ENCODE measurements around the gene ASCL2. TPM values are rescaled to one million over a fixed set of nuclear protein-coding genes. Genes with fewer than 3 reads are reported as not detected.
"Not testable (repeated sequence)": the region's sequence is repeated elsewhere in the genome, so short reads cannot be mapped to it uniquely, and the experiment has no call there.

The ASCL2 gene
- total RNA-seq, 2 donors from 2014 or later: 0.18 TPM; not detected in 1

DNA sequence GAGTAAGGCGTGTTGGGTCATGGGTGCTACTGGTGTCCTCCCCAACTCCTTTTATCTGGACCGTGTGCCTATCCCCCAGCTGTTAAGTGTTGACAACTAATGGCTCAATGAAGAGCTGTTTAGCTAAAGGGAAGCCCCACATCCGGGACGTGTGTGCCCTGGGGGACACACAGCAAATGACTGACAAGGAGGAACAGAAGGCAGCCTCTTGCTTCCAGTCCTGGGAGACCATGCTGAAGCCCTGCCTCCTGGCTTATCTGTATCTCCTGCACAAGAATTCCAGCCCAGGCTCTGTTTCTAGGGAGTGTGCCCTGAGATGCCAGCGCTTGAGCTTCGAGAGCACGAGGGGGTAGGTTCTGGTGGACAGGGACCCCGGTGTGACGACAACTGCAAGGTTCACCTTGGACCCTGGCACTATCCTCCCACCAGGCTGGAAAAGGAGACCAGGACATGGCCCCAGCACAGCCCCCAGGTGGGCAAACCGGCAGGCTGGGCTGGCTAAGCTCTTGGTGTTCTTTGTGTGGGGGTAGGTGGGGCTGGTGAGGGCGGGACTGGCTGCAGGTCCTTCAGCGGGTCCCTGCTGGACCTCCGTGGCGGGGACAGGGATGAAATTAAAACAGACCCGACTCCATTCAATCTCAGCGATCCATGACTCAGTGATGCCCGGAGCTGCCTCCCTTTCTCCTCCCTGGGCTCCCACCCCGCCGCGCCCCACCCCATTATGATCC lies 21.0 kb downstream of the ASCL2 start:
- Mint-ChIP-seq H3K27ac (no peak overlapping the region), H3K36me3 (ENCODE audit: low read depth) (no peaks in the 10 kb centered on the region), H3K4me3 (no peak overlapping the region), H3K27me3 (peaks cover 26% of the 10 kb centered on the region), H3K4me1 (no peaks in the 10 kb centered on the region)
- DNase-seq (no peak), ATAC-seq (no peak)
- H3K9me3 ChIP-seq (ENCODE audit: control insufficient read depth, low read length, poor library complexity, severe bottlenecking): no peaks in the 10 kb centered on the region

DNA sequence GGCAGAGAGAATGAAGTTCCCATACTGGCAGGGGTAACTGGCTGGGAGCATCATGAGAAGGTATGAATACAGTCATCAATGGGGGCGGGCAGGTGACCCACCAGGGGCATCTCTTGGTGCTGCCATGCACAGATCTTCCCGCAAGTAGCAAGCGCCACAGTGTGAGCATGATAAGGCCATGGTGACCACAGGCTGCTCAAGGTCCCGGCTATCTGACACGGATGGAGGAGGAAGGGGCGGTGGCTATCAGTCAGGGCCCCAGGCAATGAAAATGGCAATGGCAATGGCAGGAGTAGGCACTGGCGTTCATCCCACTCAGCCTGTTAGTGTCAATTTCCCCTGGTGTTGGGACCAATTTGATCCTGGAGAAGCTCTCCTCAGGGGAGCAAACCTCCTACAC lies 21.6 kb downstream of the ASCL2 start:
- H3K9me3 ChIP-seq (ENCODE audit: control insufficient read depth, low read length, poor library complexity, severe bottlenecking): no peaks in the 10 kb centered on the region
- DNase-seq: no peak
- Mint-ChIP-seq H3K4me3 (no peak overlapping the region), H3K27ac (no peak overlapping the region), H3K27me3 (peaks cover 29% of the 10 kb centered on the region), H3K36me3 (ENCODE audit: low read depth) (no peaks in the 10 kb centered on the region), H3K4me1 (no peaks in the 10 kb centered on the region)
- no peak for ATAC-seq

DNA sequence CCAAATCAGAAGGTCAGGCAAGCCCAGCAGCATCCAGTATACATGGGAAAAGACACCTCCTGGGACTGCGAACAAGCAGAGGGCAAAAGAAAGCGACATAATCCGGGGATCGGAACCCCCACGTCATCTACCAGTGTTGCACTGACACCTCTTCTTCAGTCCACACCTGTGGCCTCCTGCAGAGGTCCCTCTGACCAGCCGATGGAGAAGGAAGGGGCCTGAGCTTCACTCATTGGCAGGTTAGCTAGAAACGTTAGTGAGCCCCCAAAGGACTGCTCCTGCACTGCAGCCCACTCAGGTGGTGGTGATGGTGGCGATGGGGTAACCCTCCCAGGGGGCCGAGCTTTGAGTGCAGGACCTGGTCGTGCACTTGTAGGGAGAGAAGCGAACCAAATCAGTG lies 22.1 kb downstream of the ASCL2 start:
- H3K27me3 Mint-ChIP-seq: peaks cover 29% of the 10 kb centered on the region
- H3K36me3 Mint-ChIP-seq (ENCODE audit: low read depth): no peaks in the 10 kb centered on the region
- no peaks in the 10 kb centered on the region for H3K4me1 Mint-ChIP-seq
- no peak overlapping the region for H3K27ac Mint-ChIP-seq
- DNase-seq: no peak
- H3K9me3 ChIP-seq (ENCODE audit: control insufficient read depth, low read length, poor library complexity, severe bottlenecking): no peaks in the 10 kb centered on the region
- H3K4me3 Mint-ChIP-seq: no peak overlapping the region
- ATAC-seq: no peak

DNA sequence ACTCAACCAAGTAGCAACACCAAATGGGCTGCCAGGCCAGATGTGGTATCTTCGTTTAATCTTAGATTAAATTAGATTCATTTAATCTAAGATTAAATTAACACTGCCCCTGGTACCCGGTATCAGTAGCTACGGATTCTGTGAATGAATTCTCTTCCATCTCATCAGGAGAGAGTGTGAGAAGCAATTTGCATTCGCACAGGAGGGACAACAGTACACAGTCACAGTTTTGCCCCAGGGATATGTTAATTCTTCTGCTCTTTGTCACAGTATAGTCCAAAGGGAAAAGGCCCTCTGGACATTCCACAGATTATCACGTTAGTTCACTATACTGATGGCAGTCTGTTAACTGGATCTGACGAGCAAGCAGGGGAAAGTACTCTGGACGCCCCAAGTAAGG lies 22.9 kb downstream of the ASCL2 start:
- DNase-seq: no peak
- no peak for ATAC-seq
- H3K27ac Mint-ChIP-seq: no peak overlapping the region
- no peaks in the 10 kb centered on the region for H3K9me3 ChIP-seq (ENCODE audit: control insufficient read depth, low read length, poor library complexity, severe bottlenecking)
- no peak overlapping the region for H3K4me3 Mint-ChIP-seq
- H3K27me3 Mint-ChIP-seq: peaks cover 29% of the 10 kb centered on the region
- no peaks in the 10 kb centered on the region for H3K36me3 Mint-ChIP-seq (ENCODE audit: low read depth)
- H3K4me1 Mint-ChIP-seq: no peaks in the 10 kb centered on the region

DNA sequence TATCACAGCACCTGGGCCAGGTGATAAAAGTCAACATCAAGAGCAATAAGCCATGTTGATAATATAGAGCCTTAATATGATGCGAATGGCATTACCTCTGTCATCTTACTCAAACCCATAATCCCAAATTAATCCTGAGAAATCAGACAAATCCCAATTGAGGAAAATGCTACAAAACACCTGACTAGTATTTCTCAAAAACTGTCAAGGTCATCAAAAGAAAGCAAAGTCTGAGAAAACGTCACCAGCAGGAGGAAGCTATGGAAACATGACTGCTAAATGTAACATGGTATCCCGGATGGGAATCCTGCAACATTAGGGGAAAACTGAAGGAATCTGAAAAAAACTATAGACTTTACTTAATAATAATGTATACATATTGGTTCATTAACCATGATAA lies 29.6 kb downstream of the ASCL2 start:
- H3K9me3 ChIP-seq (ENCODE audit: control insufficient read depth, low read length, poor library complexity, severe bottlenecking): no peaks in the 10 kb centered on the region
- Mint-ChIP-seq H3K27ac (no peak overlapping the region), H3K36me3 (ENCODE audit: low read depth) (no peaks in the 10 kb centered on the region), H3K4me1 (no peaks in the 10 kb centered on the region), H3K4me3 (no peak overlapping the region), H3K27me3 (peaks cover 10% of the 10 kb centered on the region)
- ATAC-seq: no peak
- no peak for DNase-seq

DNA sequence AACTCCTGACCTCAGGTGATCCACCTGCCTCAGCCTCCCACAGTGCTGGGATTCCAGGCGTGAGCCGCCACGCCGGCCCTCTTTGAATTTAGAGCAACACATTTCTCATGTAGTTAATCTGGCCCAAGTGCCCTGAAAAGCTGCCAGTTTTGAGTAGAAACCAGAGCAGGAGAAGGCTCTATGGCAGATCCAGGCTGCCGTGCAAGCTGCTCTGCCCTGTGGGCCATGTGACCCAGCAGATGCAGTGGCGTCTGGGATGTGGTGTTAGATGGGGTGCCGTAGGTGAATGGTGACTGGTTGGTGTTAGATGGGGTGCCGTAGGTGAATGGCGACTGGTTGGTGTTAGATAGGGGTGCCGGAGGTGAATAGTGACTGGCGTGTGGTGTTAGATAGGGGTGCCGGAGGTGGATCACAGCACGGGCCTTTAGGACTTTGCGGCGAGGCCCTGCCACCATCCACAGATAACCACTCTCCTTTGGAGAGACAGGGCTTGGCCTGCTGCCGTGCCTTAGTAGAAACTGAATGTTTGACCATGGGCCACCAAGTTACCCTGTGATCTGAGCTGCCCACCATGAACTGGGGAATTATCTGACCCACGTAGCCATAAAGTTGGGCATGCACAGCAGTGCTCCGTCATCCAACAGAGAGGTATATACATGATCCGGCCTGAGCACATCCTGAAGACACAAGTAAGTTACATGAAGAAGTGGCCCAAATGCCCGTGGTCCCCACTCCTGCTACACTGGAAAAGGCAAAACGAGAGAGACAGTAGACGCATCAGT lies 32.7 kb downstream of the ASCL2 start:
- H3K27ac Mint-ChIP-seq: no peak overlapping the region
- no peaks in the 10 kb centered on the region for H3K36me3 Mint-ChIP-seq (ENCODE audit: low read depth)
- no peaks in the 10 kb centered on the region for H3K9me3 ChIP-seq (ENCODE audit: control insufficient read depth, low read length, poor library complexity, severe bottlenecking)
- H3K27me3 Mint-ChIP-seq: peaks cover 7% of the 10 kb centered on the region
- DNase-seq (no peak), ATAC-seq (no peak)
- peaks cover 4% of the 10 kb centered on the region for H3K4me1 Mint-ChIP-seq
- H3K4me3 Mint-ChIP-seq: no peak overlapping the region

DNA sequence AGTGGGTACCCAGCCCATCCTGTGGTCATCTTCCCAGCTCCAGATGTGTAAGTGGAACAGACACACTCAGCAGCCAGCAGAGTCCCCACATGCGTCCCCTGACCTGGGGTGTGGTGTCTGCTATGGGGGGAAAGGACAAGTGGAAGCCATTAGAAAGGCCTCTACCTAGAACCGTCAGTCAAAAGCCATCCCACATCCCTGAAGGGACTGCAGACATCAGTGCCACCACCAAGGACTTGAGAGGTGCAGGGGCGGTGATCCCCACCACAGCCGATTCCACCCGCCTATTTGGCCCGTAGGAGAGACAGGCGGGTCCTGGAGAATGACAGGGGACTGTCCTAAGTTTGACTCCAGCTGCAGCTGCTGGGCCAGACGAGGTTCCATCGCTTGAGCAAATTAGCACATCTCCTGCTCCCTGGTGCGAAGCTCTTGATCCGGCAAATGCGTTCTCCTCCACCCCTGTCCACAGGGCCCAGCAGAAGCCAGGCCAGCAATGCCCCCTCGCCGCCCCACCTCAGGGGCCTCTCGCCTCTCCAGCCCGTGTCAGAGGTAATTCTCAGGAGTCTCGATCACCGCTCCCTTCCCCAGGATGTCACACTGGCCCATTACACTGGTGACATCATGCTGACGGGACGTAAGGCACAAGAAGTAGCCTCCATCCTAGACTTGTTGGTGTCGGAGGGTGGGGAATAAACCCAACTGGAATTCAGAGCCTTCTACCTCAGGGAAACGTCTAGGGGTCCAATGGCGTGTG lies 33.8 kb downstream of the ASCL2 start:
- H3K9me3 ChIP-seq (ENCODE audit: control insufficient read depth, low read length, poor library complexity, severe bottlenecking); H3K36me3 Mint-ChIP-seq (ENCODE audit: low read depth); H3K4me3 Mint-ChIP-seq; ATAC-seq; H3K4me1 Mint-ChIP-seq; H3K27ac Mint-ChIP-seq; DNase-seq; H3K27me3 Mint-ChIP-seq: not testable (repeated sequence)

DNA sequence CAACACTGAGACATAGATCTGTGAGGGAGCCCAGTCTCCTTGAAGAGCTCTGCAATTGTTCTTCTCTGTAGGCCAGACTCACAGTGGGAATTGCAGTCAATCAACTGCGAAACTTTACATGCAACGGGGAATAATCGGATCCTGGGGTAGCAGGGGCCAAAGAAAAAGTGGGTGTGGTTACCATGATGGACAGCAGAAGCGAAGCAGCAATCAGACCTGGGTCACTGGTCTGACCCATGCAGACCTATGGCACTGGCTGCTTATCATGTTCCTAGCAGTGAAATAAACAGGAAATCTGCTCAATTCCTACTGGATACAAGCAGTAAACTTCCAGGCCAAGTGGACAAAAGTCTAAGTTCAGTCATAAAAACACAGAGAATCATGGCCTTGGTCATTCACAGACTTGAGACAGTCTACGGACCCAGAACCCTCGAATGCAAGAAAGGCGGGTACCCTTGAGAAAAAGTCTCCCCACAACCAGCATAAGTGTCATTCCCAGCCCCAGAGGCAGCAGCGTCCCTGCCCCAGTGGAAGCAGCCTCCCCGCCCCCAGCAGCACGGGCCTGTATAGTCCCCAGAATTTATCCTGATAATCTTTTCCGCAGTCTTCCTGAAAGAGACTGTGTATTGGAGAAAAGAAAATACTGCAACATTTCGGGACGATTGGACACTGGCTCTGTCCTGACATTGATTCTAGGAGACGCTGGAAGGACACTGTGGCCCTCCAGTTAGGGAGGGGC lies 34.6 kb downstream of the ASCL2 start:
- H3K36me3 Mint-ChIP-seq (ENCODE audit: low read depth): no peaks in the 10 kb centered on the region
- ATAC-seq (no peak), DNase-seq (no peak)
- H3K27me3 Mint-ChIP-seq: peaks cover 7% of the 10 kb centered on the region
- H3K9me3 ChIP-seq (ENCODE audit: control insufficient read depth, low read length, poor library complexity, severe bottlenecking): no peaks in the 10 kb centered on the region
- no peak overlapping the region for H3K4me3 Mint-ChIP-seq
- no peak overlapping the region for H3K27ac Mint-ChIP-seq
- H3K4me1 Mint-ChIP-seq: peaks cover 4% of the 10 kb centered on the region

DNA sequence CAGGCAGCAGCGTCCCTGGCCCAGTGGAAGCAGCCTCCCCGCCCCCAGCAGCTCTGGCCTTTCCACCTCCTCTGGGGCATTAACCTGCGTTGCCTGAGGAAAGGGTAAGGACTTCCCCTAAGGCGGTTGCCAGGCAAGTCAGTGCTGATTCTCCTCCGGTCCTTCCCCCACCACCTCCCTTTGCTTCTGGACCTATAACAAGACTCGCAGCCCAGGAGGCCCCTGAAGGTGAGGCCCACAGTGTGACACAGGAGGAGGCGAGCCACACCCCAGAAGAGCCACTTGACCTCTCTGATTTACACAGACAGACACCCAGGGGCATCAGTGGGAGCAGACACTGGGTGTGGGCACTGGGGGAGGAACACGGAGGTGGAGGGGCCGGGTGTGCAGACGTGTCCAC lies 35.4 kb downstream of the ASCL2 start:
- ATAC-seq (no peak), DNase-seq (no peak)
- peaks cover 7% of the 10 kb centered on the region for H3K27me3 Mint-ChIP-seq
- peaks cover 4% of the 10 kb centered on the region for H3K4me1 Mint-ChIP-seq
- H3K36me3 Mint-ChIP-seq (ENCODE audit: low read depth): no peaks in the 10 kb centered on the region
- H3K9me3 ChIP-seq (ENCODE audit: control insufficient read depth, low read length, poor library complexity, severe bottlenecking): no peaks in the 10 kb centered on the region
- H3K27ac Mint-ChIP-seq: no peak overlapping the region
- H3K4me3 Mint-ChIP-seq: no peak overlapping the region

DNA sequence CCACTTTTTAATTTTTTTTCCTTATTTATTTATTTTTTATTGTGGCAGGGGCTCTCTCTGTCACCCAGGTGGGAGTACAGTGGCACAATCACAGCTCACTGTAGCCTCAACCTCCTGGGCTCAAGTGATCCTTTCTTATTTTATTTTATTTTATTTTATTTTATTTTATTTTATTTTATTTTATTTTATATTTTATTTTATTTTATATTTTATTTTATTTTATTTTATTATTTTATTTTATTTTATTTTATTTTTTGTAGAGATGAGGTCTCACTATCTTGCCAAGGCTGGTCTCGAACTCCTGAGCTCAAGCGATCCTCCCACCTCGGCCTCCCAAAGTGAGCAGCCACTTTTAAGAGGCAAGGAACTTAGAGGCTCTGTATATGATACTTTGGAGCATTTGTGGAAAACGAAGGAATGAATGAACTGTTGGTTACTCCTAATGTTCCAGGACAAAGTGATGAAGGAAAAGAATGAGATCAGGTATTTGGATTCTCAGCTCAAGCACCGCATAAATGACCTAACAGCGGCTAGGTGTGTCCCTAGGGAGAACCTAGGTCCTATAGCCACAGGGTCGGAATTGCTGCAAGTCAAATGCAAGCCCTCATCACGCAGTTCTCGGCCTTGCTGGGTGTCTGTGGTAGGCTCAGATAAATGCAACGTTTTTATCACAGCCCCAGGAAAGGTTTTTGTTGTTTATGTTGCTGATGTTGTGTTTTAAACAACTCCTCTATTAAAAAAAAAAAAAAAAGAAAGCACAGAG lies 36.5 kb downstream of the ASCL2 start:
- DNase-seq: no peak
- peaks cover 2% of the 10 kb centered on the region for H3K36me3 Mint-ChIP-seq (ENCODE audit: low read depth)
- peaks cover 7% of the 10 kb centered on the region for H3K9me3 ChIP-seq (ENCODE audit: control insufficient read depth, low read length, poor library complexity, severe bottlenecking)
- peaks cover 7% of the 10 kb centered on the region for H3K27me3 Mint-ChIP-seq
- no peak for ATAC-seq
- H3K4me3 Mint-ChIP-seq: no peak overlapping the region
- peaks cover 4% of the 10 kb centered on the region for H3K4me1 Mint-ChIP-seq
- no peak overlapping the region for H3K27ac Mint-ChIP-seq

DNA sequence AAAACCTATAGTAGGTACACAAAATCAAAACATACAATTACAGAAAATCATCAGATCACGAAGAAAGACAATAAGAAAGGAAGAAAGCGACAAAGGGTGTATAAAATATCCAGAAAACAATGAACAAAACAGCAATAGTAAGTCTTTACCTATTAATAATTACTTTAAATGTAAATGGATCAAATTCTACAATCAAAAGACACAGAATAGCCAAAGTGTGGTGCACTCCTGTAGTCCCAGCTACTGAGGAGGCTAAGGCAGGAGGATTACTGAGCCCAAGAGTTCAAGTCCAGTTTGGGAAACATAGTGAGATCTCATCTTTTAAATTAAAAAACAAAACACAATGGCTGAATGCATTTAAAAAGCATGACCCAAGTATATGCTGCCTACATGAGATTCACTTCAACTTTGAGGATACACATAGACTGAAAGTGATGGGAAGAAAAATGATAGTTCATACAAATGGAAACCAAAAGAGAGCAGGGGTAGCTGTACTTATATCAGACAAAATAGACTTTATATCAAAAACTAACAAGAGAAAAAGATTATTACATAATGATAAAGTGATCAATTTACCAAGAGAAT lies 40.6 kb downstream of the ASCL2 start:
- H3K27ac Mint-ChIP-seq: no peak overlapping the region
- H3K4me1 Mint-ChIP-seq: no peaks in the 10 kb centered on the region
- no peaks in the 10 kb centered on the region for H3K27me3 Mint-ChIP-seq
- ATAC-seq: no peak
- H3K4me3 Mint-ChIP-seq: no peak overlapping the region
- DNase-seq: no peak
- peaks cover 7% of the 10 kb centered on the region for H3K9me3 ChIP-seq (ENCODE audit: control insufficient read depth, low read length, poor library complexity, severe bottlenecking)
- H3K36me3 Mint-ChIP-seq (ENCODE audit: low read depth): peaks cover 2% of the 10 kb centered on the region

DNA sequence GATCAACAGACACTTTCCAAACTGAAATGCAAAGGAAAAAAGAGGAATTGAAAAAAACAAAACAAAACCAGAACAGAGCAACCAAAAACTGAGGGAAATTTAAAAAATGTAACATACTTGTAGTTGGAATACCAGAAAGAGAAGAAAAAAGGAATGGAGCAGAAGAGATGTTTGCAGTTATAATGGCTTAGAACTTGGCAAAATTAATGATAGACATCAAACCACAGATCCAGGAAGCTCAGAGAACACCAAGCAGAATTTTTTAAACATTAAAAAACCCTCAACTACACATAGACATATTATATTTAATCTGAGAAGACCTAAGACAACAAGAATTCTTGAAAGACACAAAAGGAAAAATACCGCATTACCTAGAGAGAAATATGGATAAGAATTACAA lies 46.1 kb downstream of the ASCL2 start:
- Mint-ChIP-seq H3K4me1 (no peaks in the 10 kb centered on the region), H3K36me3 (ENCODE audit: low read depth) (no peaks in the 10 kb centered on the region), H3K4me3 (no peak overlapping the region), H3K27me3 (peaks cover 5% of the 10 kb centered on the region), H3K27ac (no peak overlapping the region)
- peaks cover 2% of the 10 kb centered on the region for H3K9me3 ChIP-seq (ENCODE audit: control insufficient read depth, low read length, poor library complexity, severe bottlenecking)
- DNase-seq (no peak), ATAC-seq (no peak)
